NCI-H526 treated with DMSO at 0.1 percent for 48 hours (cell line): ENCODE results near the gene TIGD2.
"Not testable (repeated sequence)": the region's sequence is repeated elsewhere in the genome, so short reads cannot be mapped to it uniquely, and the experiment has no call there.

ENCODE experiments used
- DNase-seq: peaks from one replicate; lab custom pipeline; 2025; lab: John Stamatoyannopoulos, UW

Gene TIGD2

DNA sequence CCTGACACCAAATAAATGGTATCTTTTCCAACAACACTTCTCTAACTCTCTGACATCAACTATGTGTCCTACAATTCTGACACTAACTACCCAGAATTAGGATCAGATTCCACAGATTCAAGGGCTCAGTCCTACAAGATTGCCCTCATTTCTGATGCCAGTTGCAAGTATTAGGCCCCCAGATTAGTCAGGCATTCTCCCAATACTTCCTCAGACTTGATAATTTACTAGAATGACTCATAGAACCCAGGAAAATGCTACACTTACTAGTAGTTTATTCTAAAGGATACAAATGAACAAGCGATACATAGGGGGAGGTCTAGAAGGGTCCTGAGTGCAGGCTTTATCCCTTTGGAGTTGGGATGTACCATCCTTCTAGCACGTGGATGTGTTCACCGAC lies 8.5 kb downstream of the TIGD2 start:
- DNase-seq: no peak

DNA sequence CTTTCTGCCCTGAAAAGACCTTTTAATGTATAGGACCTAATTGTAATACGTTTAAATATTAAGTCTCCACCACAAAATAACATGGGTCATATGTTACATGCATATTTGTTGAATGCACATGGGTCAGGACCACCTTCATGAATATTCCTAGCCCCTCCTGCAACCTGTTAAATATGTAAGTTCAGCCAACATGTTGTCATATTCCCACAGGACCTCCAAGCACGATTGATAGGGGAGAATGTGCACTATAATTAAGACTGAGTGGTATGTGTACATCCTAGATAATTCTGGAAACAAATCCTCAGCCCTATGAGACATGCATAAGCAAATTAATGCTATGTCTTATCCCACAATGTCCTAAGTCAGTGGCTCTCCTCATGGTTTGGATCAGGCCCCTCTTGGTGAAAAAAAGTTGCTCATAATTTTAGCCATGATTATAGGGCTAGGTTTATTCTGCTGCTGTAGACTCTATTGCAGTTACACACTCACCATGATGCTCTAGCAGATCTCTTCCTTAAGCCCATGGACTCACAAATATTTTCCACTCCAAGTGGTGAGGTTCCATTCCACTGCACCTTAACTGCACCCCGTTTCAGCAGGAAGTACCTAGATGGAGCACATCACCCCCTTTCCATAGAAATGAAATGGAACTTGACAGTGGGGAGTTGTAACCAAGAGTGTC lies 10.2 kb downstream of the TIGD2 start:
- DNase-seq: no peak

DNA sequence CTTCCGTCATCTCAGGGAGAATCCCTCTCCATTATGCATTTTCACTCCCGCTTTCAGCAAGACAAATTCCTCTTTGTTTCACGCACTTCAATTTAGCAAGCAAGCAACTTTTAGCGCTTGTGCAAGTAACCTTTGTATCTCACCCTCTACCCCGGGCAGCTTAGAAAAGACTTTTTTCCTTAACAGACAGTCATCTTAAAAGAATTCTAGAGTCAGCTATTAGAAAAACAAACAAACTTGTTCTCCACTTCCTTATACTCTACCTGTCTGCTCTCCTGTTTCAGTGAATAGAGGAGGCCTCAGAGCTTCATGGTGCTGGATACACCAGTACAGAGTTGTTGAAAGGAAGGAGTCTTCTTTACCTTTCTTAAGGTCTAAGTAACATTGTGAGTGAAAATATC lies 12.1 kb downstream of the TIGD2 start:
- no peak for DNase-seq

DNA sequence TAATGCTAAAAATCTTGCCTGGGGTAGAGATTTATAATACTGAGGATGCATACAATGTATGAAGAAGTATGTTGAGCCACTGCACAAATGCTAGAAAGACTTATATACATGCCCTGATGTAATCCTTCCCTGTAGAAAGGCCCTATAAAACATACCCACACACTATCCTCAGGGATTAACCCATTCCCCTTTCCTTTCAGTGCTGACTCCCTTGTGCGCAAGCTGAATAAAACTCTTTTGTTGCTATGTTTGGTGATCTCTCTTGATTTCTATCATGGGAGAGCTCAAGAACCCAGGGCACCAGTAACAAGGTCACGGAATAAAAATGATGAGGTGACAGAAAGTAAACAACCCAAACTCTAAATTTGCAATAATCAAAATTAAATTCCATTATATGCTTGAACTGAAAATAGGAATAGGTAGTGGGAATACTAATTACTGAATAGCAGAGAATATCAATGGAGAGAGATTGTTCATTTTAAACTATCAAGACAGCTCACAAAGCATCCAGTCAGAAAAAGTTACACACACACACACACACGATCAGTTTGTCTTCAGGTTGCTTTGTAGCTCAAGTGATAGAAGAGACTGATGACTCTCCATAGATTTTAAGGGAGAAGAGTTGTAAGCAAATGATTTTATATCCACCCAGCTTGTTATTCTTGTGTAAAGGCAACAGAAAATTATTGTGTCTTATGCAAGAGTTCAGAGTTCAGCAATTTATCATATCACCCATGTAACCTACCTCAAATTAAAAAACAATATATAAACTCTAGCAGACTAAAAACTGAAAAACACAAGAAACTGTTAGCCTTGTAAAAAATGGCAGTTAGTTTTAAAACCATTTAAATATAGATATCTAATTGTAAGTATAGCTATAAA lies 14.8 kb downstream of the TIGD2 start:
- no peak for DNase-seq

DNA sequence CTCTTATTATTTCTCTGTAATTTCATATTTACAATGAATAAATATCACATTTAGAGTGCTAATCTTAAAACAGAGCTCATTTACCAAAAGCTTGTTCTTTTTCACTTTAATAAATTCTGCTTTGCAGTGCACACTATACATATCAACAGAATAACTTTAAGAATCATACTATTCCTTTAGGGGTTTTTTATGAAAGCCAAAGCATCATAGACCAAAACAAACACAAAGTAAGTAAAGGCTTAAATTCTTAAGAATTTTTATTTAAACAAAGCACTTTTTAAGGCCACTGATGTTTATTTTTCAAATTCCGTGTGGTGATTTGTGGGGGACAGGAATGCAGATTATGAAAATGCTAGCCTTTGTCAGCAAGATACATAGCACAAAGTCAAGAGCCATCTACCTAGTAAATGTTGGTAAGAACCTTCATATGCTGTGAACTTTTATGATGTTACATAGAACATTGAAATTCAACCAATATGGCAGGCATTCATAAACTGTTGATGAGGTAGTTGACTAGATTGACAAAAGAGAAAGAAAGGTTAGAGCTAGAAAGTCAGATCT lies 17.8 kb downstream of the TIGD2 start:
- DNase-seq: no peak

DNA sequence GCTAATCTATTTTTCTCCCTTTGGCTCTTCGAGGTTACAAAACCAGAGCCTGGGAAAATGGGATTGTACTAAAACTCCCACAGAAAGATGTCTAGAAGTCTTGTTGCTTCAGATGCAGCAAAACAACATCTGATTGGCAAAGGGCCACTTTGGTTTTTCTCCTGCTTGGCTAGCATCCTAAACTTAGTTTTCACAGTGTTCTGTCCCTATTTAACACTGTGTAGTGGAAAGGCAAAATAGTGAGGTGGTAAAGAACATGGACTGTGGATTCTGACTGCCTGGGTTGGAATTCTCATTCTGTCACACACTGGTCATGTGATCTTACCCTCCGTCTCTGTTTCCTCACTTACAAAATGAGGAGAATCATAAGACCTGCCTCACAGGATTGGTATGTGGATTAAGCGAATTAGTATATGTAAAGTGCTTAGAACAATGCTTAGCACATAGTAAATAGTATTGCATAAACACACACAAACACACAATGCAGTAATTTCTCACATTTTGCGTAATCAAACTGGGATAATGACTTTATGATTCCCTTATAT lies 23.5 kb downstream of the TIGD2 start:
- DNase-seq: no peak

DNA sequence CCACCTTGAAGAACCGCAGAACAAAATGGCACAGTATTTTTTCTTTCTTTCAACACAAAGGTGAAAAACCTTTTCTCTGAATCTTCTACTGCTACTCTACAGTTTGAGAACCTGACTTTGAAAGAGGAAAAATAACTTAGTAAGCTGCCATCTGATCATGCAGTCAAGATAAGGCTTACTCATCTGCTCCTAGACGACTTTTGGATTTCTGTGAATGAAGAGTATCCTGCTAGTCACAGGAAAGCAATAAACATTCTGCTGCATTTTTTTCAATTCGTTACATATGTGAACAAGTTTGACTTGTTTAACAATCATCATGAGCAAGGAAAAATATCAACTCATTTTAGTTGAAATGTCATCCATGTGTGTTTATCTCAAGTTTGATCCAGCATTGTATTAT lies 25.2 kb downstream of the TIGD2 start:
- DNase-seq: no peak

DNA sequence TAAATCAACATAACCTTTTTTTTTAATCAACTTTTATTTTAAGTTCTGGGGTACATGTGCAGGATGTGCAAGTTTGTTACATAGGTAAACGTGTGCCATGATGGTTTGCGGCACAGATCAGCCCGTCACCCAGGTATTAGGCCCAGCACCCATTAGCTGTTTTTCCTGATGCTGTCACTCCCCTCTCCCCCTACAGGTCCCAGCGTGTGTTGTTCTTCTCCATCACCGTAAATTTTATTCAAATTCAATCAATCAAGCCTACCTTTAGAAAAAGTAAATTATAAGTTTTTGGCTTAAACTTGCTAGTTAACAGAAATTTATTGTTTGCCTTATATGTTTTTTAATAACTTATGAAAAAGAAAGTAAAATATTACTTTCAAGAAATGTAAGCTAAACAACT lies 25.9 kb downstream of the TIGD2 start:
- no peak for DNase-seq

DNA sequence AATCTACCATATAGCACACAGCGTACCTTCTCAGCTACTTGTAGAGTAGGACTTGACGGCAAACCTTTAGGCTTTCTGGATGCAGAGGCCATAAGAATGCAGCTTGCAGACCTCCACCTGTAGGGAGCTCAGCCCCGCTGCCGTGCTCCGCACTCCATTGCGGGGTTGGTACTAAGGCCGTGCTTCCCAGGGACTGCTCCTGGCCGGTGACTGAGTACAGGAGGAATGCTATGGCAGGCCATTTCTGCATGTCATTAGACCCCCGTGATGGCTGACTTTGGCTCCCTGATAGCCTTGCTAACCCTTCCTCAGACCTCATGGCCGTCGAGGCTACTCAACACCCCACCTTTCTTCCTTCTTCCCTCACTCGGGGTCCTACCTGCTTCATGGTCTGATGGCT lies 26.4 kb downstream of the TIGD2 start:
- DNase-seq: no peak

DNA sequence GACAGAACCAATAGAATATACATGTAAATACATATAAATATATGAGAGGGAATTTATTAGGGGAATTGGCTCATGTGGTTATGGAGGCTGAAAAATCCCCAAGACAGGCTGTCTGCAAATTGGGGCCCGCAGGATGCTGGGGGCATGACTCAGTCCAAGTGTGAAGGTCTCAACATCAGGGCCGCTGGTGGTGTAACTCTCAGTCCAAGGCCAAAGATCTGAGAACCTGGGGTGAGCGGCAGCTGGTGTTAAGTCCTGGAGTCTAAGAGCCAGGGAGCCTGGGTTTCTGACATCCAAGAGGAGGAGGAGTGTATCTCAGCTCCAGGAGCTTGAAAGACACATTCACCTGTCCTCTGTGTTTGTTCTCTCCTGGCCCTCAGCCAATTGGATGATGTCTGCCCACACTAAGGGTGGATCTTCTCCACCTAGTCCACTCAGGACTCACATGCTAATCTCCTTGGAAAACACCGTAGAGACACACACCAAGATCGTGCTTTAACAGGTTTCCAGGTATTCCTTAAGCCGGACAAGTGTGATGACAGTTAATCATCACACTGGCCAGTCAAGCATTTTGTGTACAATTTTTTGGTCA lies 28.9 kb downstream of the TIGD2 start:
- DNase-seq: no peak

DNA sequence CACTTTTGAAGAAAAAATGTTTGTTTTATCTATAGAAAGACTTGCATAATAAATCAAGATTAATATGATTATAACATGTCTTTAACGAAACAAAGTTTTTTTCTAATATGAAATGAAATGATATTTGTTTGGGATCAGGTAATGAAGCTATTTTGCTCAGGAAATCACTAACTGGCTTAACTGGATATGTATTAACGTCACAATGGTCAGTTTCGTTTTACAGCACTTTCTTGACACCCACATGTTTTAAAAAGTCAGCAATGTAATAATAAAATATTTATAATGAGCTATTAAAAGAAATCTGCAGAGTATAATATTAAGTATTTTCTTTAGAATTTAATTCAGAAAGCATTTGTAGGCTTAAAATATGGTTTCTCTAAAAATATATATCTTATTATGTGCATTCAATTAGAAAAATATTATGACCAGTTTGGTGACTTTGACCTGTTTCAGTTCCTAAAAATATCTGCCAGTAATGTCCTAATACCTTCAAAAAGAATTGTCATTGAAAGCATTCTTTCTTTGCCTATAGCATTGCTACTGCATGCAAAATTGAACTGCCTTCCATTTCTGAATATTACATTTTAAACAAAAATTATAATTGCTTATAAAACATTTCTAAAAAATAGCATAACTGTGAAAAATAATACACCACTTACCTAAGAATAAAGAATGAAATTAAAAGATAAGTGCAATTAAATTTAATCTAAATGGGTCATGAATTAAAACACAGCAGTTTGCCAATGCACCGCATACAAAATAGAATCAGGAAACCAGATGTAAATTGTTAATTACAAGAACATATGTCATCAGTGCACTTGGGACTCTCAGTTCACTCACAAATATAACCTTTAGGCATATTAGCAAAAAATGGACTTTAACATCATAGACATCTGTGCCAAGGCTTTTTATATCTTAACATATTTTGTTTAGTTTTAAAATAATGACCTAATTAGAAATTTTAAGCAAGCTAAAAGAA lies 31.6 kb downstream of the TIGD2 start:
- no peak for DNase-seq

DNA sequence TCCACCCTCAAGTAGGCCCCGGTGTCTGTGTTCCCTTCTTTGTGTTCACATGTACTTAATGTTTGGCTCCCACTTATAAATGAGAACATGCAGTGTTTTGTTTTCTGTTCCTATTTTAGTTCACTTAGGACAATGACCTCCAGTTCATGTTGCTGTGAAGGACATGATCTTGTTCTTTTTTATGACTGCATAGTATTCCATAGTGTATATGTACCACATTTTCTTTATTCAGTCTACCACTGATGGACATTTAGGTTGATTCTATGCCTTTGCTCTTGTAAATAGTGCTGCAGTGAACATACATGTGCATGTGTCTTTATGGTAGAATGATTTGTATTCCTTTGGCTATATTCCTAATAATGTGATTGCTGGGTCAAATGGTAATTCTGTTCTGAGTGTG lies 33.3 kb downstream of the TIGD2 start:
- not testable (repeated sequence) for DNase-seq

DNA sequence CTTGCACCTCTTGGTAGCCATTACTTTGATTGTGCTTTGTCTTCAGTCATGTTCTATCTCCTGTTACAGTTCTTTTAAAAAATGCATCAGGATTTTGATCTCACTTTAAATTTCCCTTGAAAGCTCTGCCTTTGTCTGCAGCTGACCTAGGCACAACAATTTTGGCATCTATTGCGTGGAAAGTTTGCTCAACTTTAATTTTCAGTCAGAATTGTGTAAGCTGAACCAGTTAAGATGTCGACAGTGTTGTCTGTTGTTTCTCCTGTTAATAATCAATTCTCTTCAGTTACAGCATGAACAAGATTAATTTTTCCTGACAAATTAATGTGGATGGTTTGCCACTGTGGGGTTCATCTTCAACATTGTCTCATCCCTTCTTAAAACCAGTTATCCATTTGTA lies 34.9 kb downstream of the TIGD2 start:
- DNase-seq: no peak

DNA sequence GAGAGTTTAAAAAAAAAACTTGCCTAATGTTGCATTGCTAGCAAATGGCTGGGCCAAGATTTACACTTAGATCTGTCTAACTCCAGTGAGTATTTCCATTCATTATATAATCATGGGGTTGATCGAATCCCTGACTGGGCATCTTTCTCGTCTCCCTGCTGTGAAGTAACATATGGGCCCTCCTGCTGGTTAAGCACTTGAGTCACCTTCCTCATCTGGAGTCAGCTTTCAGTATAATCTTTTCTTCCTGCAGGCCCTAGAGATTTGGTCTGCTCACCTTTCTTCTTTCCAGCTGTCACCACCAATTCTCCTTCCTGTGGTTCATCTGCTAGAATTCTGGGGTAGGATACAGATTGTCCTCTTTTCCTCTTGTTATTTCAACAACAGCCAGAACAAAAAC lies 41.6 kb downstream of the TIGD2 start:
- no peak for DNase-seq

DNA sequence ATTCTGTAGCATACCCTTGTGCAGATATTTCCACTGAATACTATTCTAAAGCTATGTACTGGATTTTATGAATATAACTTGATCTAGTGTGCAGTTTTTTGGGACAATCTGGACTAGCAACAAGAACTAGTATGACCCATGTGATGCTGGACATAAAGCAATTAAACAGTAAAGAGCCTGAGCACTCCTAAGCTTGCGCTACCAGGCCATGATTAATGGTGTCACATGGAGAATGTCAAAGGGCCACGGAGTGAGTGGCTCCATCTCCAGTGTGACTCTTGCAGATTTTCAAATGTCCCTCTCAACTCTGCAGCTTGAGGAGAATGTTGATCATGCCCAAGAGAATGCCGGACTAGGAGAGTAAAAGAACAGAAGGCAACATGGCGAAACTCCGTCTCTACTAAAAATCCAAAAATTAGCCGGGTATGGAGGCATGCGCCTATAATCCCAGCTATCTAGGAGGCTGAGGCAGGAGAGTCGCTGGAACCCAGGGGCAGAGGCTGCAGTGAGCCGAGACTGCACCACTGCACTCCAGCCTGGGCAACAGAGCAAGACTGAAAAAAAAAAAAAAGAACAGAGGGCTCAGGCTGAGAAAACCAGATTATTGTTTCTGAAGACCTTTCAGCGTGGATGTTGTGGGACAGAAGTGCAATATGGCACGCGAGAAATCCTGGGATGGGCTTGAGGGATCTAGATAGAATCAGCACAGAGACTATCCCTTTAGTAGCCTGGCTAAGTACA lies 45.0 kb downstream of the TIGD2 start:
- DNase-seq: no peak

DNA sequence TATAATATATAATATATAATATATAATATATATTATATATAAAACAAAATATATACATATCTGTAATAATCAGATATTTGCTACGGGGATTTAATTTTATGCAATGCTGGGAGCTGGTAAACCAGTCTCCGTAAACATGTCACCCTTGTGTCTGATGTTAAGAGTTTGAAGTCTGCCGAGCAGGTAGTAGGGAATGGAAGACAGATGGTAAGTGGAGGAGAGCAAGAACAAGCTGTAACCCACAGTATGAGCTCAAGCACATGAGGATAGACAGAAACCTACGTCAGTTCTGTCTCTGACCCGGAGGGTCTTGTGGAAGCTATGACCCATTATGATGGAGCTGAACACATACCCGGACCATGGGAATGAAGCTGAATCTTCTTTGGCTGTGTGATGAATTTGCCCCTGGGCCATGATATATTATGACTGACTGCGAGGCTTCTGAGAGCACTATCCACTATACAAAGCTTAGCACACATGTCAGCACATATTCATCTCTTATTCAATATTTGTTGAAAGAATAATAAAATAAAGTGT lies 46.2 kb downstream of the TIGD2 start:
- no peak for DNase-seq

DNA sequence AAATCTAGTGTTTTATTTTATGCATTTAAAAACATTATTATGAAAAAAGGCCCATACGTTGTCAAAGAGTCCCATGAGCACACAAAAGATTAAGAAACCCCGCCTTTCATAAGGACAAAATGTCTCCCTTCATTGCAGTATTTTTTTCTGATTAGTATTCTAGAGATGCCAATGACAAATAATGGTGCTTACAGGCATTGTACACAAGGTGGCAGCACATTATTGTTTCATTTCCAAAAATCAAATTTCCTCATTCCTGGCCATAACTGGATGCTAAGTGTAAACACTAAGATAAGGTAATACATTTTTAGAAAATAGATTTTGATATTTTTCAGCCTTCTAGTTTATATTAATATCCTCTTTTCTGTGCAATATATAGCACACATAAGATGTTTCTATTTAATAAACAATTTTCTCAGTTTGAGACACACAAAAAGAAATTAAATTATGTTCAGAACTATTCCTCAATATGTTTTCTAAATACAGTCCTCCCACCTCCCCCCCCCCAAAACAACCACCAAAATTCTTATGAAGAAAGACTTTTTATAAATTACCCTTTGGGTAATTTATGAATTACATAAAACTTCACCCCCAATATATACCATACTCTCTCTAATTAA lies 47.7 kb downstream of the TIGD2 start:
- DNase-seq: peak; percentile 38

DNA sequence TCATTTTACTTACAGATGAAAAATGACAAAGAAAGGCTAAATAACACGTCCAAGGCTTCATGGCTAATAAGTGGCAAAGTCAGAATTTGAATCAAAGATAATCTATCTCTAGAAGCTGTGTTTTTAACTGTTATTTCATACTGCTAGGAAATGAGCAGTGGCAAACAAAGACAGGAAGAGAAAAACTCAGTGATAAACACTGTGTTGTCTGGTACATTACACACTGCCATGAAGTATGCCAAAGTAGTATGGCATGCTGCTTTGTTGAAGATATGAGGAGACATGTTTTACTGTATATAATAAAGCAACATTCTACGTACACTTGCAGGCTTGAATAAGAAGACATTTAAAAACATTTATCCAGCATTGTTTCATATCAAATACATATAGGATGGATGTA lies 49.5 kb downstream of the TIGD2 start:
- DNase-seq: no peak

DNA sequence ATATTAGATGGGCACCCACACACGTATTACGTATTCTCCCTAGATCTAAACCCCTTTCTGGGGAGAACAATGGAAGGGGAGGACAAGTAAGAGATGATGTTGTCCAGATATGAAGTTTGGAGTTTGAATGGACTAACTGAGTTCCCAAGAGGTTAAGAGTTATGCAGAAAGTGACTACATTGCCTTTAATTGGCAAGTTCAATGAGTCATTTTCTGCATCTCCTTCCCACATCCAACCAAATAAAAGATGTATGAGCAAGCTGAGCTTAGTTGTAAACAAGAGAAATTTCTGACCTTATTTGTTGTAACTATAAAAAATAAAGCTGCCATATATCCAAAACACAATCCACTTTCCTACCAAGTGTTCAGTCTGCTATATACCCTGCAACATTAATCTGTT lies 50.5 kb downstream of the TIGD2 start:
- no peak for DNase-seq

DNA sequence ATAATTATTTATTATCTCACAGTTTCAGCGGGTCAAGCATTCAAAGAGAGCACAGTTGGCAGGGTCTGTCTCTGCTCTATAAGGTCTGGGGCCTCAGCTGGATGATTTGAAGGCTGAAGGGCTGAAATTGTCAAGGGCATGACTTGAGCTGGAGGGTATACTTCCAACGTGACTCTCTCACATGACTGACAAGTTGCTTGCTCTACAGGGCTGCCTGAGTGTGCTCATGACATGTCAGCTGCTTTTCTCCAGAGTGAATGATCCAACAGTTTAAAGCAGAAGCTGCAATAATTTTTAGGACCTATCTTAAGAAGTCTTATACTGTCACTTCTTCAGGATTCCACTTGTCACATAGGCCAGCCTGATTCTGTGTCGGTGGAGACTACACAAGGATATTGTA lies 51.2 kb downstream of the TIGD2 start:
- no peak for DNase-seq
